Natural killer cell treated with Interleukin-12 subunit alpha and Interleukin-12 subunit beta and Interleukin-15 and Interleukin-18, amount 100 ng/mL, for 72 hours (primary cell): ENCODE results near the gene CFAP92. TPM values are rescaled to one million over a fixed set of nuclear protein-coding genes. Genes with fewer than 3 reads are reported as not detected.

Experiments
- ATAC-seq, 2 donors: fragments of 150-1000 bp; cut with Tn5 transposase in 1 of 2; sonication (Bioruptor Pico), chemical (Tn5 transposase) in 1 of 2; 2 replicates each; pipeline ENCODE4 v1.10.0; 2021
- DNase-seq: peaks from one replicate; pipeline ENCODE4 v3.0.0; 2022; ENCODE audit warnings: low spot score
- H3K27ac Mint-ChIP-seq, 2 donors: 1 replicate in 1 of 2; 2 replicates in 1 of 2; pipeline ENCODE4 v1.8.0; 2022; ENCODE audit warnings: mixed read lengths in 2 of 2, mild to moderate bottlenecking in 1 of 2, moderate library complexity in 1 of 2
- H3K27me3 Mint-ChIP-seq, 2 donors: 1 replicate in 1 of 2; 2 replicates in 1 of 2; pipeline ENCODE4 v1.8.0; 2022; ENCODE audit warnings: mixed read lengths in 2 of 2
- H3K36me3 Mint-ChIP-seq: one replicate; pipeline ENCODE4 v1.8.0; 2022; ENCODE audit warnings: mixed read lengths
- H3K4me1 Mint-ChIP-seq, 2 donors: 1 replicate in 1 of 2; 2 replicates in 1 of 2; pipeline ENCODE4 v1.8.0; 2022; ENCODE audit warnings: low read depth in 2 of 2, mixed read lengths in 2 of 2, mild to moderate bottlenecking in 1 of 2
- H3K4me3 Mint-ChIP-seq: one replicate; pipeline ENCODE4 v1.8.0; 2022; ENCODE audit warnings: mixed read lengths
- H3K9me3 Mint-ChIP-seq: 2 replicates; pipeline ENCODE4 v1.8.0; 2022; ENCODE audit warnings: mixed read lengths
- total RNA-seq, 2 donors: library from RNA; stranded (reverse); gene quantifications; one replicate each; pipeline ENCODE4 v1.2.3, GENCODE V29; 2022

The CFAP92 gene
- total RNA-seq, 2 donors from 2014 or later = 0.50 TPM; not detected in 1

- no peak overlapping the region for H3K4me3 Mint-ChIP-seq
- DNase-seq (no peak), ATAC-seq (no peak)
- H3K4me1 Mint-ChIP-seq = peaks cover 0 to 8% of the 10 kb centered on the region in 2 donors
- no peaks in the 10 kb centered on the region for H3K9me3 Mint-ChIP-seq
- H3K27me3 Mint-ChIP-seq = no peaks in the 10 kb centered on the region
- H3K36me3 Mint-ChIP-seq = no peaks in the 10 kb centered on the region
- no peak overlapping the region for H3K27ac Mint-ChIP-seq
These were observed 22.3 kb downstream of the CFAP92 start for GRCh38 chr3:128971421-128972100.

- no peak overlapping the region for H3K4me3 Mint-ChIP-seq
- DNase-seq (no peak), ATAC-seq (peak; percentile 61 to 69)
- H3K27me3 Mint-ChIP-seq = no peaks in the 10 kb centered on the region
- peaks cover 0 to 8% of the 10 kb centered on the region in 2 donors for H3K4me1 Mint-ChIP-seq
- no peaks in the 10 kb centered on the region for H3K36me3 Mint-ChIP-seq
- H3K27ac Mint-ChIP-seq = no peak overlapping the region
- no peaks in the 10 kb centered on the region for H3K9me3 Mint-ChIP-seq
These were observed 23.2 kb downstream of the CFAP92 start for GRCh38 chr3:128970740-128971047.

- ATAC-seq (peak; percentile 73), DNase-seq (peak; percentile 59)
- Mint-ChIP-seq H3K4me3 (no peak overlapping the region), H3K4me1 (peaks cover 0 to 8% of the 10 kb centered on the region in 2 donors), H3K9me3 (no peaks in the 10 kb centered on the region), H3K27ac (no peak overlapping the region), H3K36me3 (no peaks in the 10 kb centered on the region), H3K27me3 (no peaks in the 10 kb centered on the region)
These were observed 23.7 kb downstream of the CFAP92 start for GRCh38 chr3:128969993-128970739.

GRCh38 chr3:128967748-128968355 lies 26.0 kb downstream of the CFAP92 start:
- Mint-ChIP-seq H3K36me3 (no peaks in the 10 kb centered on the region), H3K4me1 (peaks cover 0 to 8% of the 10 kb centered on the region in 2 donors), H3K4me3 (no peak overlapping the region), H3K27ac (no peak overlapping the region), H3K9me3 (no peaks in the 10 kb centered on the region), H3K27me3 (no peaks in the 10 kb centered on the region)
- no peak for ATAC-seq
- DNase-seq = no peak

- Mint-ChIP-seq H3K27me3 (peaks cover 4 to 5% of the 10 kb centered on the region in 2 donors), H3K9me3 (no peaks in the 10 kb centered on the region), H3K4me1 (peaks cover 0 to 8% of the 10 kb centered on the region in 2 donors), H3K27ac (no peak overlapping the region), H3K4me3 (no peak overlapping the region), H3K36me3 (no peaks in the 10 kb centered on the region)
- ATAC-seq (no peak), DNase-seq (no peak)
These were observed 28.1 kb downstream of the CFAP92 start for GRCh38 chr3:128965818-128966217.

GRCh38 chr3:128965280-128965679 lies 28.6 kb downstream of the CFAP92 start:
- no peaks in the 10 kb centered on the region for H3K36me3 Mint-ChIP-seq
- H3K9me3 Mint-ChIP-seq = no peaks in the 10 kb centered on the region
- no peak overlapping the region for H3K4me3 Mint-ChIP-seq
- H3K4me1 Mint-ChIP-seq = peaks cover 0 to 8% of the 10 kb centered on the region in 2 donors
- ATAC-seq (no peak), DNase-seq (no peak)
- peaks cover 8 to 9% of the 10 kb centered on the region in 2 donors for H3K27me3 Mint-ChIP-seq
- H3K27ac Mint-ChIP-seq = no peak overlapping the region

- H3K27ac Mint-ChIP-seq = no peak overlapping the region
- no peak for DNase-seq
- H3K4me3 Mint-ChIP-seq = no peak overlapping the region
- H3K36me3 Mint-ChIP-seq = no peaks in the 10 kb centered on the region
- H3K27me3 Mint-ChIP-seq = peaks cover 8 to 13% of the 10 kb centered on the region in 2 donors
- H3K4me1 Mint-ChIP-seq = no peaks in the 10 kb centered on the region
- ATAC-seq = no peak
- no peaks in the 10 kb centered on the region for H3K9me3 Mint-ChIP-seq
These were observed 37.4 kb downstream of the CFAP92 start for GRCh38 chr3:128956440-128956839.

- H3K4me3 Mint-ChIP-seq = no peak overlapping the region
- no peak overlapping the region for H3K27ac Mint-ChIP-seq
- H3K9me3 Mint-ChIP-seq = no peaks in the 10 kb centered on the region
- DNase-seq (no peak), ATAC-seq (peak; percentile 43 to 65)
- H3K4me1 Mint-ChIP-seq = no peaks in the 10 kb centered on the region
- no peaks in the 10 kb centered on the region for H3K36me3 Mint-ChIP-seq
- peaks cover 2 to 17% of the 10 kb centered on the region in 2 donors for H3K27me3 Mint-ChIP-seq
These were observed 43.5 kb downstream of the CFAP92 start for GRCh38 chr3:128950223-128950938.

GRCh38 chr3:128949158-128949557 lies 44.7 kb downstream of the CFAP92 start:
- Mint-ChIP-seq H3K27ac (no peak overlapping the region), H3K36me3 (no peaks in the 10 kb centered on the region), H3K4me1 (no peaks in the 10 kb centered on the region), H3K4me3 (no peak overlapping the region), H3K27me3 (peaks cover 2 to 17% of the 10 kb centered on the region in 2 donors), H3K9me3 (no peaks in the 10 kb centered on the region)
- no peak for DNase-seq
- ATAC-seq = no peak

- H3K9me3 Mint-ChIP-seq = no peaks in the 10 kb centered on the region
- no peaks in the 10 kb centered on the region for H3K36me3 Mint-ChIP-seq
- H3K27me3 Mint-ChIP-seq = peaks cover 2 to 17% of the 10 kb centered on the region in 2 donors
- ATAC-seq = no peak
- DNase-seq = no peak
- no peak overlapping the region for H3K27ac Mint-ChIP-seq
- H3K4me3 Mint-ChIP-seq = no peak overlapping the region
- H3K4me1 Mint-ChIP-seq = no peaks in the 10 kb centered on the region
These were observed 47.5 kb downstream of the CFAP92 start for GRCh38 chr3:128946411-128946810.

- no peaks in the 10 kb centered on the region for H3K36me3 Mint-ChIP-seq
- H3K4me3 Mint-ChIP-seq = no peak overlapping the region
- peaks cover 2 to 13% of the 10 kb centered on the region in 2 donors for H3K27me3 Mint-ChIP-seq
- ATAC-seq = no peak
- H3K27ac Mint-ChIP-seq = no peak overlapping the region
- no peaks in the 10 kb centered on the region for H3K9me3 Mint-ChIP-seq
- DNase-seq = no peak
- H3K4me1 Mint-ChIP-seq = no peaks in the 10 kb centered on the region
These were observed 48.0 kb downstream of the CFAP92 start for GRCh38 chr3:128945878-128946175.

GRCh38 chr3:128945041-128945877 lies 48.6 kb downstream of the CFAP92 start:
- DNase-seq (no peak), ATAC-seq (no peak)
- Mint-ChIP-seq H3K36me3 (no peaks in the 10 kb centered on the region), H3K27ac (no peak overlapping the region), H3K27me3 (peaks cover 2 to 12% of the 10 kb centered on the region in 2 donors), H3K4me1 (no peaks in the 10 kb centered on the region), H3K4me3 (no peak overlapping the region), H3K9me3 (no peaks in the 10 kb centered on the region)

GRCh38 chr3:128942161-128942952 lies 51.5 kb downstream of the CFAP92 start:
- H3K4me3 Mint-ChIP-seq = no peak overlapping the region
- no peaks in the 10 kb centered on the region for H3K36me3 Mint-ChIP-seq
- H3K27ac Mint-ChIP-seq = no peak overlapping the region
- H3K4me1 Mint-ChIP-seq = no peaks in the 10 kb centered on the region
- DNase-seq (no peak), ATAC-seq (no peak)
- no peaks in the 10 kb centered on the region for H3K9me3 Mint-ChIP-seq
- H3K27me3 Mint-ChIP-seq = peaks cover 5 to 6% of the 10 kb centered on the region in 2 donors
